GM19452 (cell line): Measurements from ENCODE around the gene SMTN.
A peak's percentile ranks its signal among the peaks of the same experiment; 100 is the strongest.
"Not testable (repeated sequence)": the region's sequence is repeated elsewhere in the genome, so short reads cannot be mapped to it uniquely, and the experiment has no call there.

Experiments used
- ATAC-seq: cut with Tn5 transposase; IDR thresholded peaks from one replicate; pipeline ENCODE4 v1.9.1; 2021; ENCODE audit not compliant: unreplicated experiment

Gene SMTN

GRCh38 chr22:31069691-31070314 lies 11.3 kb upstream of the SMTN start:
- not testable (repeated sequence) for ATAC-seq

- not testable (repeated sequence) for ATAC-seq
Measured at GRCh38 chr22:31073125-31073524, 8.0 kb upstream of the SMTN start.

- ATAC-seq: not testable (repeated sequence)
Measured at GRCh38 chr22:31073545-31074145, 7.5 kb upstream of the SMTN start.

GRCh38 chr22:31075961-31076360 lies 5.2 kb upstream of the SMTN start:
- no peak for ATAC-seq

- ATAC-seq: no peak
Measured at GRCh38 chr22:31077681-31078080, 3.4 kb upstream of the SMTN start.

GRCh38 chr22:31078389-31078788 lies 2.7 kb upstream of the SMTN start:
- ATAC-seq: not testable (repeated sequence)

- no peak for ATAC-seq
Measured at GRCh38 chr22:31079095-31079642, 1.9 kb upstream of the SMTN start.

- ATAC-seq: no peak
Measured at GRCh38 chr22:31080164-31080847, 812 bp upstream of the SMTN start.

- ATAC-seq: no peak
Measured at GRCh38 chr22:31081963-31082605, 966 bp downstream of the SMTN start.

GRCh38 chr22:31082606-31083376 lies 1.7 kb downstream of the SMTN start:
- ATAC-seq: no peak

GRCh38 chr22:31083377-31083768 lies 2.3 kb downstream of the SMTN start:
- ATAC-seq: no peak

- ATAC-seq: peak; percentile 3
Measured at GRCh38 chr22:31083923-31084810, 3.0 kb downstream of the SMTN start.

GRCh38 chr22:31084811-31085492 lies 3.8 kb downstream of the SMTN start:
- peak; percentile 72 for ATAC-seq

GRCh38 chr22:31085493-31085824 lies 4.3 kb downstream of the SMTN start:
- no peak for ATAC-seq

- ATAC-seq: no peak
Measured at GRCh38 chr22:31085928-31086327, 4.8 kb downstream of the SMTN start.

GRCh38 chr22:31086703-31087330 lies 5.7 kb downstream of the SMTN start:
- no peak for ATAC-seq

- ATAC-seq: no peak
Measured at GRCh38 chr22:31087744-31088215, 6.7 kb downstream of the SMTN start.

GRCh38 chr22:31088233-31088986 lies 7.3 kb downstream of the SMTN start:
- ATAC-seq: no peak
